ENCODE data around the gene TMEM72.
A peak's percentile ranks its signal among the peaks of the same experiment; 100 is the strongest.

The TMEM72 gene

GRCh38 chr10:44971935-44972757 lies 61.0 kb downstream of the TMEM72 start:
- in situ Hi-C loops (cut with MboI; ENCODE audit: low sequenced_read_pairs), result no loop called here
- Histone ChIP-seq H3K4me1 (peaks cover 23% of the 10 kb centered on the region), H3K4me3 (no peak overlapping the region), H3K36me3 (replicated peaks) (no peaks in the 10 kb centered on the region), H3K27me3 (ENCODE audit: low read depth) (no peaks in the 10 kb centered on the region), H3K9me3 (no peaks in the 10 kb centered on the region)
- no peak for DNase-seq (ENCODE audit: low spot score in 2 of 2)

- Histone ChIP-seq H3K4me1 (peaks cover 25% of the 10 kb centered on the region), H3K4me3 (no peak overlapping the region), H3K36me3 (replicated peaks) (no peaks in the 10 kb centered on the region), H3K9me3 (no peaks in the 10 kb centered on the region), H3K27me3 (ENCODE audit: low read depth) (no peaks in the 10 kb centered on the region)
- no peak for DNase-seq (ENCODE audit: low spot score in 2 of 2)
- in situ Hi-C loops (cut with MboI; ENCODE audit: low sequenced_read_pairs), result no loop called here
These were observed 61.8 kb downstream of the TMEM72 start for GRCh38 chr10:44972874-44973306.

GRCh38 chr10:44973323-44974081 lies 62.4 kb downstream of the TMEM72 start:
- Histone ChIP-seq H3K4me1 (peaks cover 31% of the 10 kb centered on the region), H3K9me3 (no peaks in the 10 kb centered on the region), H3K36me3 (replicated peaks) (no peaks in the 10 kb centered on the region), H3K27me3 (ENCODE audit: low read depth) (no peaks in the 10 kb centered on the region), H3K4me3 (no peak overlapping the region)
- in situ Hi-C loops (cut with MboI; ENCODE audit: low sequenced_read_pairs), result no loop called here
- DNase-seq (ENCODE audit: low spot score in 2 of 2), result peak in 1 of 2 experiments; percentile 39

- Histone ChIP-seq H3K4me1 (peaks cover 37% of the 10 kb centered on the region), H3K4me3 (no peak overlapping the region), H3K9me3 (no peaks in the 10 kb centered on the region), H3K27me3 (ENCODE audit: low read depth) (no peaks in the 10 kb centered on the region), H3K36me3 (replicated peaks) (no peaks in the 10 kb centered on the region)
- DNase-seq (ENCODE audit: low spot score in 2 of 2), result no peak
- in situ Hi-C loops (cut with MboI; ENCODE audit: low sequenced_read_pairs), result no loop called here
These were observed 63.0 kb downstream of the TMEM72 start for GRCh38 chr10:44974082-44974627.

- Histone ChIP-seq H3K27me3 (ENCODE audit: low read depth) (no peaks in the 10 kb centered on the region), H3K4me3 (peak overlapping the region; percentile 22), H3K36me3 (replicated peaks) (no peaks in the 10 kb centered on the region), H3K4me1 (peaks cover 40% of the 10 kb centered on the region), H3K9me3 (no peaks in the 10 kb centered on the region)
- in situ Hi-C loops (cut with MboI; ENCODE audit: low sequenced_read_pairs), result no loop called here
- peak; percentile 51 to 74 for DNase-seq (ENCODE audit: low spot score in 2 of 2)
These were observed 63.7 kb downstream of the TMEM72 start for GRCh38 chr10:44974628-44975430.

- DNase-seq (ENCODE audit: low spot score in 2 of 2), result peak; percentile 68 to 82
- Histone ChIP-seq H3K36me3 (replicated peaks) (no peaks in the 10 kb centered on the region), H3K27me3 (ENCODE audit: low read depth) (no peaks in the 10 kb centered on the region), H3K9me3 (no peaks in the 10 kb centered on the region), H3K4me1 (peaks cover 47% of the 10 kb centered on the region), H3K4me3 (no peak overlapping the region)
- in situ Hi-C loops (cut with MboI; ENCODE audit: low sequenced_read_pairs), result no loop called here
These were observed 64.5 kb downstream of the TMEM72 start for GRCh38 chr10:44975431-44976331.

- H3K9me3 ChIP-seq, result no peaks in the 10 kb centered on the region
- no peaks in the 10 kb centered on the region for H3K27me3 ChIP-seq (ENCODE audit: low read depth)
- no peaks in the 10 kb centered on the region for H3K36me3 ChIP-seq (replicated peaks)
- no peak overlapping the region for H3K4me3 ChIP-seq
- in situ Hi-C loops (cut with MboI; ENCODE audit: low sequenced_read_pairs), result no loop called here
- H3K4me1 ChIP-seq, result peaks cover 49% of the 10 kb centered on the region
- no peak for DNase-seq (ENCODE audit: low spot score in 2 of 2)
These were observed 65.4 kb downstream of the TMEM72 start for GRCh38 chr10:44976352-44977198.

GRCh38 chr10:44977287-44978212 lies 66.4 kb downstream of the TMEM72 start:
- in situ Hi-C loops (cut with MboI; ENCODE audit: low sequenced_read_pairs), result no loop called here
- peaks cover 49% of the 10 kb centered on the region for H3K4me1 ChIP-seq
- H3K9me3 ChIP-seq, result no peaks in the 10 kb centered on the region
- no peaks in the 10 kb centered on the region for H3K27me3 ChIP-seq (ENCODE audit: low read depth)
- H3K4me3 ChIP-seq, result peak overlapping the region; percentile 24; the same call in 1 of the 2 replicates
- H3K36me3 ChIP-seq (replicated peaks), result no peaks in the 10 kb centered on the region
- no peak for DNase-seq (ENCODE audit: low spot score in 2 of 2)

GRCh38 chr10:44978213-44978569 lies 67.1 kb downstream of the TMEM72 start:
- DNase-seq (ENCODE audit: low spot score in 2 of 2), result no peak
- H3K36me3 ChIP-seq (replicated peaks), result no peaks in the 10 kb centered on the region
- H3K27me3 ChIP-seq (ENCODE audit: low read depth), result no peaks in the 10 kb centered on the region
- peak overlapping the region; percentile 24 for H3K4me3 ChIP-seq
- H3K4me1 ChIP-seq, result peaks cover 49% of the 10 kb centered on the region
- in situ Hi-C loops (cut with MboI; ENCODE audit: low sequenced_read_pairs), result no loop called here
- no peaks in the 10 kb centered on the region for H3K9me3 ChIP-seq

- in situ Hi-C loops (cut with MboI; ENCODE audit: low sequenced_read_pairs), result no loop called here
- no peaks in the 10 kb centered on the region for H3K9me3 ChIP-seq
- H3K4me3 ChIP-seq, result peak within 1 kb of the TSS; percentile 24
- peak; percentile 85 to 96 for DNase-seq (ENCODE audit: low spot score in 2 of 2)
- H3K36me3 ChIP-seq (replicated peaks), result no peaks in the 10 kb centered on the region
- no peaks in the 10 kb centered on the region for H3K27me3 ChIP-seq (ENCODE audit: low read depth)
- H3K4me1 ChIP-seq, result peaks cover 44% of the 10 kb centered on the region
These were observed 67.6 kb downstream of the TMEM72 start, which contains the start of gene DEPP1 for GRCh38 chr10:44978570-44979280. DEPP1 (minus strand) TSS chr10:44978809; CDS start chr10:44978030, 779 bp downstream.
